ENCODE data around the gene HS3ST6.
"Not testable (repeated sequence)": the region's sequence is repeated elsewhere in the genome, so short reads cannot be mapped to it uniquely, and the experiment has no call there.

The HS3ST6 gene

GRCh38 chr16:1884155-1884760 is 34.0 kb downstream of the HS3ST6 start:
- no peak overlapping the region for H3K27ac ChIP-seq (ENCODE audit: low read depth, low read length)
- H3K4me1 ChIP-seq (ENCODE audit: control insufficient read depth, insufficient read depth, low read length) = no peaks in the 10 kb centered on the region
- no peak overlapping the region for H3K4me3 ChIP-seq (ENCODE audit: low read depth, low read length)
- no peaks in the 10 kb centered on the region for H3K36me3 ChIP-seq (ENCODE audit: control insufficient read depth, insufficient read depth, low read length)
- H3K9ac ChIP-seq (ENCODE audit: low read length) = no peak overlapping the region
- no peaks in the 10 kb centered on the region for H3K27me3 ChIP-seq (ENCODE audit: control insufficient read depth, insufficient read depth, low read length)
- H3K9me3 ChIP-seq (ENCODE audit: control insufficient read depth, insufficient read depth, low read depth, low read length) = no peaks in the 10 kb centered on the region

- not testable (repeated sequence) for H3K4me3 ChIP-seq (ENCODE audit: low read depth, low read length); H3K36me3 ChIP-seq (ENCODE audit: control insufficient read depth, insufficient read depth, low read length); H3K4me1 ChIP-seq (ENCODE audit: control insufficient read depth, insufficient read depth, low read length); H3K9ac ChIP-seq (ENCODE audit: low read length); H3K27ac ChIP-seq (ENCODE audit: low read depth, low read length); H3K9me3 ChIP-seq (ENCODE audit: control insufficient read depth, insufficient read depth, low read depth, low read length)
- H3K27me3 ChIP-seq (ENCODE audit: control insufficient read depth, insufficient read depth, low read length) = peaks cover 13% of the 10 kb centered on the region; the same call in 1 of the 2 replicates
Observed at GRCh38 chr16:1881172-1881571, 37.0 kb downstream of the HS3ST6 start.

- Histone ChIP-seq H3K27ac (ENCODE audit: low read depth, low read length) (no peak overlapping the region), H3K27me3 (ENCODE audit: control insufficient read depth, insufficient read depth, low read length) (peaks cover 21% of the 10 kb centered on the region; the same call in 1 of the 2 replicates)
Observed at GRCh38 chr16:1879477-1879876, 38.7 kb downstream of the HS3ST6 start.

GRCh38 chr16:1878256-1878655 is 40.0 kb downstream of the HS3ST6 start:
- H3K9me3 ChIP-seq (ENCODE audit: control insufficient read depth, insufficient read depth, low read depth, low read length) = no peaks in the 10 kb centered on the region
- H3K4me3 ChIP-seq (ENCODE audit: low read depth, low read length) = no peak overlapping the region
- H3K9ac ChIP-seq (ENCODE audit: low read length) = no peak overlapping the region
- no peaks in the 10 kb centered on the region for H3K4me1 ChIP-seq (ENCODE audit: control insufficient read depth, insufficient read depth, low read length)
- H3K27ac ChIP-seq (ENCODE audit: low read depth, low read length) = no peak overlapping the region
- no peaks in the 10 kb centered on the region for H3K36me3 ChIP-seq (ENCODE audit: control insufficient read depth, insufficient read depth, low read length)
- H3K27me3 ChIP-seq (ENCODE audit: control insufficient read depth, insufficient read depth, low read length) = peaks cover 28% of the 10 kb centered on the region

More at GRCh38 chr16:1879477-1879876, 38.7 kb downstream of the HS3ST6 start:
- no peaks in the 10 kb centered on the region for H3K9me3 ChIP-seq (ENCODE audit: control insufficient read depth, insufficient read depth, low read depth, low read length)
- no peak overlapping the region for H3K4me3 ChIP-seq (ENCODE audit: low read depth, low read length)
- H3K4me1 ChIP-seq (ENCODE audit: control insufficient read depth, insufficient read depth, low read length) = no peaks in the 10 kb centered on the region
- H3K9ac ChIP-seq (ENCODE audit: low read length) = no peak overlapping the region
- H3K36me3 ChIP-seq (ENCODE audit: control insufficient read depth, insufficient read depth, low read length) = no peaks in the 10 kb centered on the region

- Histone ChIP-seq H3K27ac (ENCODE audit: low read depth, low read length) (no peak overlapping the region), H3K4me1 (ENCODE audit: control insufficient read depth, insufficient read depth, low read length) (no peaks in the 10 kb centered on the region)
Observed at GRCh38 chr16:1877804-1878203, 40.4 kb downstream of the HS3ST6 start.

GRCh38 chr16:1877089-1877488 is 41.1 kb downstream of the HS3ST6 start:
- Histone ChIP-seq H3K4me1 (ENCODE audit: control insufficient read depth, insufficient read depth, low read length) (no peaks in the 10 kb centered on the region), H3K36me3 (ENCODE audit: control insufficient read depth, insufficient read depth, low read length) (no peaks in the 10 kb centered on the region), H3K27ac (ENCODE audit: low read depth, low read length) (no peak overlapping the region), H3K9ac (ENCODE audit: low read length) (no peak overlapping the region), H3K9me3 (ENCODE audit: control insufficient read depth, insufficient read depth, low read depth, low read length) (no peaks in the 10 kb centered on the region), H3K4me3 (ENCODE audit: low read depth, low read length) (no peak overlapping the region), H3K27me3 (ENCODE audit: control insufficient read depth, insufficient read depth, low read length) (peaks cover 39% of the 10 kb centered on the region)

More at GRCh38 chr16:1877804-1878203, 40.4 kb downstream of the HS3ST6 start:
- Histone ChIP-seq H3K4me3 (ENCODE audit: low read depth, low read length) (no peak overlapping the region), H3K27me3 (ENCODE audit: control insufficient read depth, insufficient read depth, low read length) (peaks cover 32% of the 10 kb centered on the region), H3K9me3 (ENCODE audit: control insufficient read depth, insufficient read depth, low read depth, low read length) (no peaks in the 10 kb centered on the region), H3K36me3 (ENCODE audit: control insufficient read depth, insufficient read depth, low read length) (no peaks in the 10 kb centered on the region), H3K9ac (ENCODE audit: low read length) (no peak overlapping the region)

GRCh38 chr16:1876468-1876867 is 41.7 kb downstream of the HS3ST6 start:
- H3K9me3 ChIP-seq (ENCODE audit: control insufficient read depth, insufficient read depth, low read depth, low read length) = no peaks in the 10 kb centered on the region
- no peak overlapping the region for H3K27ac ChIP-seq (ENCODE audit: low read depth, low read length)
- H3K9ac ChIP-seq (ENCODE audit: low read length) = no peak overlapping the region
- peaks cover 43% of the 10 kb centered on the region for H3K27me3 ChIP-seq (ENCODE audit: control insufficient read depth, insufficient read depth, low read length)
- H3K36me3 ChIP-seq (ENCODE audit: control insufficient read depth, insufficient read depth, low read length) = no peaks in the 10 kb centered on the region
- H3K4me3 ChIP-seq (ENCODE audit: low read depth, low read length) = no peak overlapping the region
- H3K4me1 ChIP-seq (ENCODE audit: control insufficient read depth, insufficient read depth, low read length) = no peaks in the 10 kb centered on the region

GRCh38 chr16:1876066-1876465 is 42.1 kb downstream of the HS3ST6 start:
- not testable (repeated sequence) for H3K4me1 ChIP-seq (ENCODE audit: control insufficient read depth, insufficient read depth, low read length); H3K27ac ChIP-seq (ENCODE audit: low read depth, low read length); H3K9ac ChIP-seq (ENCODE audit: low read length); H3K9me3 ChIP-seq (ENCODE audit: control insufficient read depth, insufficient read depth, low read depth, low read length); H3K36me3 ChIP-seq (ENCODE audit: control insufficient read depth, insufficient read depth, low read length); H3K4me3 ChIP-seq (ENCODE audit: low read depth, low read length)
- peaks cover 43% of the 10 kb centered on the region for H3K27me3 ChIP-seq (ENCODE audit: control insufficient read depth, insufficient read depth, low read length)

GRCh38 chr16:1874854-1875253 is 43.4 kb downstream of the HS3ST6 start:
- Histone ChIP-seq H3K9me3 (ENCODE audit: control insufficient read depth, insufficient read depth, low read depth, low read length) (no peaks in the 10 kb centered on the region), H3K27ac (ENCODE audit: low read depth, low read length) (no peak overlapping the region), H3K36me3 (ENCODE audit: control insufficient read depth, insufficient read depth, low read length) (no peaks in the 10 kb centered on the region), H3K27me3 (ENCODE audit: control insufficient read depth, insufficient read depth, low read length) (peaks cover 43% of the 10 kb centered on the region), H3K9ac (ENCODE audit: low read length) (no peak overlapping the region), H3K4me1 (ENCODE audit: control insufficient read depth, insufficient read depth, low read length) (no peaks in the 10 kb centered on the region), H3K4me3 (ENCODE audit: low read depth, low read length) (no peak overlapping the region)

- H3K27ac ChIP-seq (ENCODE audit: low read depth, low read length) = no peak within 1 kb of the TSS
- H3K9ac ChIP-seq (ENCODE audit: low read length) = no peak within 1 kb of the TSS
- H3K36me3 ChIP-seq (ENCODE audit: control insufficient read depth, insufficient read depth, low read length) = no peaks in the 10 kb centered on the region
- H3K9me3 ChIP-seq (ENCODE audit: control insufficient read depth, insufficient read depth, low read depth, low read length) = no peaks in the 10 kb centered on the region
- H3K27me3 ChIP-seq (ENCODE audit: control insufficient read depth, insufficient read depth, low read length) = peaks cover 33% of the 10 kb centered on the region
- H3K4me1 ChIP-seq (ENCODE audit: control insufficient read depth, insufficient read depth, low read length) = no peaks in the 10 kb centered on the region
- peak within 1 kb of the TSS; percentile 73 for H3K4me3 ChIP-seq (ENCODE audit: low read depth, low read length)
Observed at GRCh38 chr16:1871974-1872635, 46.1 kb downstream of the HS3ST6 start, which contains the start of gene MEIOB. TSS of gene MEIOB (minus strand) at chr16:1872164. CDS start at chr16:1868175, 3,989 bp downstream.

- Histone ChIP-seq H3K9me3 (ENCODE audit: control insufficient read depth, insufficient read depth, low read depth, low read length) (no peaks in the 10 kb centered on the region), H3K4me3 (ENCODE audit: low read depth, low read length) (no peak overlapping the region), H3K36me3 (ENCODE audit: control insufficient read depth, insufficient read depth, low read length) (no peaks in the 10 kb centered on the region), H3K27ac (ENCODE audit: low read depth, low read length) (no peak overlapping the region), H3K4me1 (ENCODE audit: control insufficient read depth, insufficient read depth, low read length) (no peaks in the 10 kb centered on the region), H3K9ac (ENCODE audit: low read length) (no peak overlapping the region), H3K27me3 (ENCODE audit: control insufficient read depth, insufficient read depth, low read length) (peaks cover 30% of the 10 kb centered on the region)
Observed at GRCh38 chr16:1870365-1871082, 47.7 kb downstream of the HS3ST6 start.
